NB4 (cell line): Measurements from ENCODE around the gene DLG1.

Experiments used
- TF ChIP-seq, protein P1 (sequence below): IDR thresholded peaks from one replicate; pipeline ENCODE4 v1.5.1; 2012; ENCODE audit warnings: low read depth, low read length
- TF ChIP-seq, protein P2 (sequence below): IDR thresholded peaks from 2 replicates; pipeline ENCODE4 v1.6.1; 2011; ENCODE audit warnings: low read depth, low read length

DNA sequence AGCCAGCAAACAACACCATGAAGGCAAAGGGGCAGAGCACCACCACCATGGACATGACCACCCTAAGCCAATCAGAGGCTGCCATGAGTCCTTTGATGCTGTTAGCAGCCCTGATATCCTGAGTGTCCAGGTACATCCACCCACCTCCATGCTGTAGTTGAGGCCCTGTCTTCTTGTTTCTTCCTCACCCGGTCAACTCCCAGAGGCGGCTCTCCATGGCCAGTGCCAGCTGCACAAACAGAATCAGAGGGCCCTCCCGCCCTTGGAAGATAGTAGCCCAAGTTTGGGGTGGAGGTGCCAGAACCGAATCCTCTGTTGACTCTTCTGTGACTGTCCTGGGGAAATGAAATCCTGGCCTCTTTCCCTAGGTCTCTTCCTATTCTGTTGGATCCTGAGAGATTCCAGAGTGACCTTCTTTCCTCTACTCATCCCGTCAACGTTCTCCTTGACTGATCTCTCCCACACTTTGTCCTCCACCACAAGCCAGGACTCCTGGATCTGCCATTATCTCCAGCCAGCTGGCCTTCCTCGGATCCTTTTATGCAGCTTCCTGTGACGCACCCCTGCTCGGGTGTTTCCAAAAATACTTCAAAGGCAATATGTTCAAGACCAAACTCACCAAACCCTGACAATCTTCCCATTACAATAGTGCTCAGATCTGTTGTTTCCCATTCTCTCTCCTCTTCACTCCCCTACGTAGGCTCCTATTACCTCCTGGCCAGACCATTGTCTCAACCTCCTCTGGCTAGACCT, 45.4 kb upstream of the DLG1 start:
- TF ChIP-seq, protein P1, sequence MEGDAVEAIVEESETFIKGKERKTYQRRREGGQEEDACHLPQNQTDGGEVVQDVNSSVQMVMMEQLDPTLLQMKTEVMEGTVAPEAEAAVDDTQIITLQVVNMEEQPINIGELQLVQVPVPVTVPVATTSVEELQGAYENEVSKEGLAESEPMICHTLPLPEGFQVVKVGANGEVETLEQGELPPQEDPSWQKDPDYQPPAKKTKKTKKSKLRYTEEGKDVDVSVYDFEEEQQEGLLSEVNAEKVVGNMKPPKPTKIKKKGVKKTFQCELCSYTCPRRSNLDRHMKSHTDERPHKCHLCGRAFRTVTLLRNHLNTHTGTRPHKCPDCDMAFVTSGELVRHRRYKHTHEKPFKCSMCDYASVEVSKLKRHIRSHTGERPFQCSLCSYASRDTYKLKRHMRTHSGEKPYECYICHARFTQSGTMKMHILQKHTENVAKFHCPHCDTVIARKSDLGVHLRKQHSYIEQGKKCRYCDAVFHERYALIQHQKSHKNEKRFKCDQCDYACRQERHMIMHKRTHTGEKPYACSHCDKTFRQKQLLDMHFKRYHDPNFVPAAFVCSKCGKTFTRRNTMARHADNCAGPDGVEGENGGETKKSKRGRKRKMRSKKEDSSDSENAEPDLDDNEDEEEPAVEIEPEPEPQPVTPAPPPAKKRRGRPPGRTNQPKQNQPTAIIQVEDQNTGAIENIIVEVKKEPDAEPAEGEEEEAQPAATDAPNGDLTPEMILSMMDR: no peak
- TF ChIP-seq, protein P2, sequence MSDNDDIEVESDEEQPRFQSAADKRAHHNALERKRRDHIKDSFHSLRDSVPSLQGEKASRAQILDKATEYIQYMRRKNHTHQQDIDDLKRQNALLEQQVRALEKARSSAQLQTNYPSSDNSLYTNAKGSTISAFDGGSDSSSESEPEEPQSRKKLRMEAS: no peak
